HG03045 (cell line): Measurements from ENCODE around the gene NACC1.

Experiments
- ATAC-seq: cut with Tn5 transposase; IDR thresholded peaks from one replicate; pipeline ENCODE4 v1.9.1; 2021; ENCODE audit warnings: mild to moderate bottlenecking, moderate library complexity; ENCODE audit not compliant: unreplicated experiment

NACC1 gene

GRCh38 chr19:13187419-13187818 lies 69.4 kb downstream of the NACC1 start:
- ATAC-seq, result no peak

GRCh38 chr19:13189600-13189999 lies 71.5 kb downstream of the NACC1 start:
- ATAC-seq, result no peak
